Measurements from ENCODE around the gene MZT2B.
"Not testable (repeated sequence)": the region's sequence is repeated elsewhere in the genome, so short reads cannot be mapped to it uniquely, and the experiment has no call there.

MZT2B gene

GRCh38 chr2:130181880-130182682, at the start of gene MZT2B:
Gene MZT2B (plus strand): TSS chr2:130182262. CDS start chr2:130182283, 21 bp downstream.
- DNase-seq (ENCODE audit: low read depth in 2 of 2) = peak; percentile 76 to 77

GRCh38 chr2:130135692-130136541, 46.1 kb upstream of the MZT2B start:
- no peak for DNase-seq (ENCODE audit: low read depth in 2 of 2)

GRCh38 chr2:130136546-130136945, 45.5 kb upstream of the MZT2B start:
- DNase-seq (ENCODE audit: low read depth in 2 of 2) = not testable (repeated sequence)

- DNase-seq (ENCODE audit: low read depth in 2 of 2) = not testable (repeated sequence)
Measured at GRCh38 chr2:130137118-130137517, 44.9 kb upstream of the MZT2B start.

GRCh38 chr2:130138326-130138725, 43.7 kb upstream of the MZT2B start:
- not testable (repeated sequence) for DNase-seq (ENCODE audit: low read depth in 2 of 2)

- not testable (repeated sequence) for DNase-seq (ENCODE audit: low read depth in 2 of 2)
Measured at GRCh38 chr2:130138841-130139251, 43.2 kb upstream of the MZT2B start.

- not testable (repeated sequence) for DNase-seq (ENCODE audit: low read depth in 2 of 2)
Measured at GRCh38 chr2:130139331-130140280, 42.5 kb upstream of the MZT2B start.

- not testable (repeated sequence) for DNase-seq (ENCODE audit: low read depth in 2 of 2)
Measured at GRCh38 chr2:130140516-130140915, 41.5 kb upstream of the MZT2B start.

- not testable (repeated sequence) for DNase-seq (ENCODE audit: low read depth in 2 of 2)
Measured at GRCh38 chr2:130141002-130141401, 41.1 kb upstream of the MZT2B start.

GRCh38 chr2:130141645-130142370, 40.3 kb upstream of the MZT2B start:
- DNase-seq (ENCODE audit: low read depth in 2 of 2) = not testable (repeated sequence)

GRCh38 chr2:130142396-130143265, 39.4 kb upstream of the MZT2B start:
- DNase-seq (ENCODE audit: low read depth in 2 of 2) = not testable (repeated sequence)

- DNase-seq (ENCODE audit: low read depth in 2 of 2) = not testable (repeated sequence)
Measured at GRCh38 chr2:130143266-130144039, 38.6 kb upstream of the MZT2B start.

GRCh38 chr2:130145006-130145414, 37.1 kb upstream of the MZT2B start, which contains the start of gene CCDC74B:
Gene CCDC74B (minus strand): TSS chr2:130145112. CDS start chr2:130144996, 116 bp downstream.
- DNase-seq (ENCODE audit: low read depth in 2 of 2) = peak; percentile 6 to 23

- not testable (repeated sequence) for DNase-seq (ENCODE audit: low read depth in 2 of 2)
Measured at GRCh38 chr2:130148515-130148914, 33.5 kb upstream of the MZT2B start.

GRCh38 chr2:130150181-130151144, 31.6 kb upstream of the MZT2B start:
- no peak for DNase-seq (ENCODE audit: low read depth in 2 of 2)

- DNase-seq (ENCODE audit: low read depth in 2 of 2) = not testable (repeated sequence)
Measured at GRCh38 chr2:130151145-130151512, 30.9 kb upstream of the MZT2B start.

- not testable (repeated sequence) for DNase-seq (ENCODE audit: low read depth in 2 of 2)
Measured at GRCh38 chr2:130152136-130152815, 29.8 kb upstream of the MZT2B start.
